IPS-18a (cell line): ENCODE measurements around the gene SRSF10.
A peak's percentile ranks its signal among the peaks of the same experiment; 100 is the strongest.
"Not testable (repeated sequence)": the region's sequence is repeated elsewhere in the genome, so short reads cannot be mapped to it uniquely, and the experiment has no call there.

Experiments
- H3K27ac ChIP-seq: one replicate; pipeline ENCODE4 v1.5.1; 2013; ENCODE audit warnings: low read length
- H3K27me3 ChIP-seq: one replicate; pipeline ENCODE4 v1.6.1; 2013; ENCODE audit warnings: mild to moderate bottlenecking, low read length; ENCODE audit not compliant: control insufficient read depth, insufficient read depth
- H3K36me3 ChIP-seq: one replicate; pipeline ENCODE4 v1.6.1; 2013; ENCODE audit warnings: low read depth, low read length; ENCODE audit not compliant: control insufficient read depth
- H3K4me1 ChIP-seq: one replicate; pipeline ENCODE4 v1.6.1; 2013; ENCODE audit warnings: low read depth, low read length; ENCODE audit not compliant: control insufficient read depth
- H3K4me3 ChIP-seq: one replicate; pipeline ENCODE4 v1.5.1; 2013; ENCODE audit warnings: low read length
- H3K9ac ChIP-seq: one replicate; pipeline ENCODE4 v1.6.1; 2013; ENCODE audit warnings: mild to moderate bottlenecking, low read length, moderate library complexity
- H3K9me3 ChIP-seq: one replicate; pipeline ENCODE4 v1.6.1; 2013; ENCODE audit warnings: low read depth, low read length; ENCODE audit not compliant: control insufficient read depth

SRSF10 gene

GRCh38 chr1:23979881-23980727, at the start of gene SRSF10:
TSS of gene SRSF10 (minus strand) at chr1:23980327. CDS start at chr1:23980255, 72 bp downstream.
- Histone ChIP-seq H3K4me3 (peak within 1 kb of the TSS; percentile 94), H3K4me1 (peaks cover 25% of the 10 kb centered on the region), H3K27me3 (no peaks in the 10 kb centered on the region), H3K9me3 (no peaks in the 10 kb centered on the region), H3K36me3 (peaks cover 35% of the 10 kb centered on the region), H3K9ac (peak within 1 kb of the TSS; percentile 99), H3K27ac (peak within 1 kb of the TSS; percentile 100)

- Histone ChIP-seq H3K36me3 (no peaks in the 10 kb centered on the region), H3K27ac (no peak overlapping the region)
Observed at GRCh38 chr1:24027838-24028468, 47.8 kb upstream of the SRSF10 start.

GRCh38 chr1:24022581-24023361, 42.6 kb upstream of the SRSF10 start:
- H3K4me1 ChIP-seq = peaks cover 16% of the 10 kb centered on the region
- no peaks in the 10 kb centered on the region for H3K36me3 ChIP-seq
- no peak overlapping the region for H3K4me3 ChIP-seq
- H3K27ac ChIP-seq = no peak overlapping the region
- H3K9ac ChIP-seq = no peak overlapping the region
- no peaks in the 10 kb centered on the region for H3K9me3 ChIP-seq
- H3K27me3 ChIP-seq = no peaks in the 10 kb centered on the region

More at GRCh38 chr1:24027838-24028468, 47.8 kb upstream of the SRSF10 start:
- Histone ChIP-seq H3K27me3 (no peaks in the 10 kb centered on the region), H3K9me3 (no peaks in the 10 kb centered on the region), H3K4me1 (no peaks in the 10 kb centered on the region), H3K9ac (no peak overlapping the region), H3K4me3 (no peak overlapping the region)

- Histone ChIP-seq H3K4me3 (no peak overlapping the region), H3K9me3 (no peaks in the 10 kb centered on the region), H3K4me1 (peaks cover 16% of the 10 kb centered on the region), H3K27me3 (no peaks in the 10 kb centered on the region), H3K27ac (no peak overlapping the region), H3K36me3 (no peaks in the 10 kb centered on the region), H3K9ac (no peak overlapping the region)
Observed at GRCh38 chr1:24021403-24022266, 41.5 kb upstream of the SRSF10 start.

GRCh38 chr1:24020470-24020869, 40.3 kb upstream of the SRSF10 start:
- peaks cover 16% of the 10 kb centered on the region for H3K4me1 ChIP-seq
- no peak overlapping the region for H3K9ac ChIP-seq
- no peaks in the 10 kb centered on the region for H3K9me3 ChIP-seq
- no peak overlapping the region for H3K4me3 ChIP-seq
- H3K27me3 ChIP-seq = no peaks in the 10 kb centered on the region
- no peak overlapping the region for H3K27ac ChIP-seq
- H3K36me3 ChIP-seq = no peaks in the 10 kb centered on the region

- H3K36me3 ChIP-seq = no peaks in the 10 kb centered on the region
- no peak overlapping the region for H3K27ac ChIP-seq
- H3K4me3 ChIP-seq = no peak overlapping the region
Observed at GRCh38 chr1:24020025-24020424, 39.9 kb upstream of the SRSF10 start.

GRCh38 chr1:24018611-24019580, 38.8 kb upstream of the SRSF10 start:
- no peak overlapping the region for H3K9ac ChIP-seq
- no peak overlapping the region for H3K4me3 ChIP-seq
- no peaks in the 10 kb centered on the region for H3K27me3 ChIP-seq
- peaks cover 16% of the 10 kb centered on the region for H3K4me1 ChIP-seq
- no peaks in the 10 kb centered on the region for H3K36me3 ChIP-seq
- no peak overlapping the region for H3K27ac ChIP-seq
- no peaks in the 10 kb centered on the region for H3K9me3 ChIP-seq

More at GRCh38 chr1:24020025-24020424, 39.9 kb upstream of the SRSF10 start:
- Histone ChIP-seq H3K9ac (no peak overlapping the region), H3K27me3 (no peaks in the 10 kb centered on the region), H3K4me1 (peaks cover 16% of the 10 kb centered on the region), H3K9me3 (no peaks in the 10 kb centered on the region)

- no peaks in the 10 kb centered on the region for H3K27me3 ChIP-seq
- no peaks in the 10 kb centered on the region for H3K4me1 ChIP-seq
- H3K36me3 ChIP-seq = no peaks in the 10 kb centered on the region
- H3K9me3 ChIP-seq = no peaks in the 10 kb centered on the region
- no peak overlapping the region for H3K9ac ChIP-seq
- H3K4me3 ChIP-seq = no peak overlapping the region
- no peak overlapping the region for H3K27ac ChIP-seq
Observed at GRCh38 chr1:24015221-24016210, 35.4 kb upstream of the SRSF10 start.

- H3K4me3 ChIP-seq, H3K36me3 ChIP-seq, H3K4me1 ChIP-seq, H3K9ac ChIP-seq, H3K27ac ChIP-seq, H3K27me3 ChIP-seq, H3K9me3 ChIP-seq: not testable (repeated sequence)
Observed at GRCh38 chr1:24012878-24013277, 32.8 kb upstream of the SRSF10 start.
